Measurements from ENCODE around the gene STAG3. TPM values are rescaled to one million over a fixed set of nuclear protein-coding genes. Genes with fewer than 3 reads are reported as not detected.
"Not testable (repeated sequence)": the region's sequence is repeated elsewhere in the genome, so short reads cannot be mapped to it uniquely, and the experiment has no call there.

STAG3 gene
- total RNA-seq, 1 experiment from 2014 or later: 2.4 TPM

DNA sequence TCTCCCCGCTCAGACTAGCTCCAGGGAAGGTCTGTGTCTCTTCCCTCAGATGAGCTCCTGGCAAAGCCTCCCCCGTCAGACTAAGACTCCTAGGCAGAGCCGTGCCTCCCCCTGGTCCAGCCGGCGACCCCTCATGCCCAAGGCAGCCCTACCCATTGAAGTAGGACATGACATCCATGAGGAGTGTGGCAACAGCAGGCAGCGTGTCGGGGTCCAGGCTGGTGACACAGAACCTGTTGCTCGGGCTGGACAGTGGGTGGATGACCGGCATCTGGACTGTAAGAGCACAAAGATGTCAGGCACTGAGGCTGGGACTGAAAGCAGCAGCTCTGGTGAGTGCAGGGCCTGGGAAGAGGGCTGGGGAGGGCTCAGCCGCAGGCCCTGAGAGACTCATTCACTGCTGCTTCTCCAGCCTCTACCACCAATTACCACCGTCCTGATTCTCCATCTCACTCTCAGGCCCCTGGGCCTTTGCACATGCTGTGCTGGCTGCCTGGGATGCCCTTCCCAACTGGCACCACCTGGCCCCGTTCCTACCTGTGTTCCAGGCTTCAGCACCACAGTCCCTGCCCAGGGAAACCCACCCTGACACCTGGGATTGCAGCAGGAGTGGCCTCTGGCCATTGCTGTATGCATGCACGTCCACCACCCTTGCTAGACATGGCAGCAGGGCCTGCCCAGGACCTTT, 44.9 kb downstream of the STAG3 start:
- H3K36me3 ChIP-seq (replicated peaks; ENCODE audit: control insufficient read depth, insufficient read depth, low read length): peaks cover 1% of the 10 kb centered on the region
- no peak overlapping the region for H3K4me3 ChIP-seq (ENCODE audit: insufficient read depth, low read depth, low read length)
- no peak for DNase-seq
- no peaks in the 10 kb centered on the region for H3K27me3 ChIP-seq (ENCODE audit: control insufficient read depth, insufficient read depth, low read length)

DNA sequence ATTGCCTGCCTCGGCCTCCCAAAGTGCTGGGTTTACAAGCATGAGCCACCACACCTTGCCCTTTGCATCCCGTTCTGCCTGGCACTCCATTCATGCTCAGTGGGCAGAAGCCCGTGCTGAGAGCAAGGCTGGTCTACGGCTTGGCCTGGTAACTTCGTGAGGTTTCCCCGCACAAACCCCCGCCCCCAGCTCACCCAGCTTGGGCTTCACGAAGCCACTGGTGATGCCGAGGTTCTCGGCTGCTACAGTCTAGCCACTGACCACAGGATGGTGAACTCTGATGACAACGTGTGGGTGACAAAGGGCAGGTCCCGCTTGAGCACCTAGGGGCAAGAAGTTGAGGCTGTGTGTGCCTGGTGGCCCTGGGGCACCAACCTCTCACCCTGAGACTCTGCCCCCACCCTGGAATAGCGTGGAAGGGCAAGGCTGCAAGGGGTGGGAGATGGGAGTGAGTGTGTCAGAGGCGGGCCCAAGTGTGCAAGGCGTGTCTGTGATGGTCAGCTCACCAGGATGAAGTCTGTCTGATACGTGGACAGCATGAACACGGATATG, 45.7 kb downstream of the STAG3 start:
- H3K4me3 ChIP-seq (ENCODE audit: insufficient read depth, low read depth, low read length); H3K27me3 ChIP-seq (ENCODE audit: control insufficient read depth, insufficient read depth, low read length); DNase-seq; H3K36me3 ChIP-seq (replicated peaks; ENCODE audit: control insufficient read depth, insufficient read depth, low read length): not testable (repeated sequence)

DNA sequence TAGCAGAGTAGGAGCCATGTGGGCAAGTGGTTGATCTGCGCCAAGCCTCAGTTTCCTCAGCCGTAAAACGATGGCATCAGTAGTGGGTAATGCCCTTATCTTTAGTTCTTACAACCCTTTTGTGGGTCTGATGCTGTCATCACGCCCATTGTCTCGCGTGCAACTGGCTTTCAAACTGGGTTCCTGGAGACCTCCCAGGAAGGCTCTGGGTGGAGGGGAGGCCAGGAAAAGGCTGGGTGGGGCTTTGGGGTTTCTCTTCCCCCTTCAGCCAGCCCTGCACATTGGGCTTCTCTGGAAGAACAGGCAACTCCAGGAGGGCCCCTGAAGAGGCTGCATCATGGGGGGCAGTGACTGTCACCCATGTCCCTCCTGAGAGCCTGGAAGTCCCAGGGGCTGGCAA, 47.2 kb downstream of the STAG3 start:
- H3K4me3 ChIP-seq (ENCODE audit: insufficient read depth, low read depth, low read length); H3K36me3 ChIP-seq (replicated peaks; ENCODE audit: control insufficient read depth, insufficient read depth, low read length); DNase-seq; H3K27me3 ChIP-seq (ENCODE audit: control insufficient read depth, insufficient read depth, low read length): not testable (repeated sequence)

DNA sequence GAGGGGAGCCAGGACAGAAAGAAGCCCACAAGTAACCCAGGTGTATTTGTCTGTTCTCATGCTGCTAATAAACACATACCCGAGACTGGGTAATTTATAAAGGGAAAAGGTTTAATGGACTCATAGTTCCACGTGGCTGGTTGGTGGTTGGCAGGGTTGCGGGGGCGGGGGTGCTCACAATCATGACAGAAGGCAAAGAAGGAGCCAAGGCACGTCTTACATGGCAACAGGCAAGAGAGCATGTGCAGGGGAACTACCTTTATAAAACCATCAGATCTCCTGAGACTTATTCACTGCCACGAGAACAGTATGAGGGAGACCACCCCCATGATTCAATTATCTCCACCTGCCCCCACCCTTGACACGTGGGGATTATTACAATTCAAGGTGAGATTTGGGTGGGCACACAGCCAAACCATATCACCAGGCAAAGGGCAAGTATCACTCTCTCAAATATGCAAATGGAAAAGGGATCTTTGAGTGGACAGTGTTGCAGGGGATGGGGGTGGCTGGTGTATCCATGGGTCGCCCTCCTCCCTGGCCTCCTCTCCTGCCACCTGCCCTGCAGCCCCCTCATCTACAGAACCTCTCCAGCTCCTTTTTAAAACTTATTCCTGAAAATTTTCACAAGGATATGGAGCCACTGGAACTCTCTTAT, 57.1 kb downstream of the STAG3 start:
- H3K36me3 ChIP-seq (replicated peaks; ENCODE audit: control insufficient read depth, insufficient read depth, low read length); DNase-seq; H3K4me3 ChIP-seq (ENCODE audit: insufficient read depth, low read depth, low read length): not testable (repeated sequence)

DNA sequence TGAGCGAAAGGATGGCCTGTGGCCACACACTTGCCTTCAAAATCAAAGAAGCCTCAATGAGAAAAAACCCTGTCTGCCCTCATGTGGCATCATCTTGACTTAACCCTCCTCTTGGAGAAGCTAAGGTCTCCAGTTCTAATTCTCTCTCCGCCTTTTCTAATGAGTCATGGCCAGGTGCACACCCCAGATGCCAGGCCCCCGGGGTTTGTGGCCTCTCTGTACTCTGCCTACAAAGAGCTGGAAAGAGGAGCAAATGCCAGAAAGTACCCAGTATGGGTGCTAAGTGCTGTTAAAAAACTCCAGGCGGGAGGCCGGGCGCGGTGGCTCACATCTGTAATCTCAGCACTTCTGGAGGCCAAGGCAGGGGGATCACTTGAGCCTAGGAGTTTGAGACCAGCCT, 62.3 kb downstream of the STAG3 start:
- not testable (repeated sequence) for H3K4me3 ChIP-seq (ENCODE audit: insufficient read depth, low read depth, low read length); H3K27me3 ChIP-seq (ENCODE audit: control insufficient read depth, insufficient read depth, low read length); DNase-seq; H3K36me3 ChIP-seq (replicated peaks; ENCODE audit: control insufficient read depth, insufficient read depth, low read length)

More for the DNA sequence above, 57.1 kb downstream of the STAG3 start:
- not testable (repeated sequence) for H3K27me3 ChIP-seq (ENCODE audit: control insufficient read depth, insufficient read depth, low read length)

DNA sequence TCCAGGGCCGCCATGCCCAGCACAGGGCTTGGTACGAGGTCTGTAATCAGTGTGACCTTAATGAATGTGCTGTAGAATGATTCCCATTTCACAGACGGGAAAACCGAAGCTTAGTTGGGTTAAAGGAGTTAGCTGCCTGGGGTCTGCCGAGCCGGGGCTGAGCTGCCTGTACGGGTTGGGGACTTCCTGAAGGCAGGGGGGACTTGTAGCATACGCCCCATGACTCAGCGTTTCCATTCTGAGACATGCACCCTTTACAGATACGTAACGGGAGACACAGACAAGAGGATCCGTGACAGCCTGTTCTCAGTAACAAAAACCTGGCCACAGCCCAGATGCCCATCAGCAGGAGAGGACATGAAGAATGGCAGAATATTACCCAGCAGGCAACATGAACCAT, 65.7 kb downstream of the STAG3 start:
- DNase-seq; H3K36me3 ChIP-seq (replicated peaks; ENCODE audit: control insufficient read depth, insufficient read depth, low read length); H3K27me3 ChIP-seq (ENCODE audit: control insufficient read depth, insufficient read depth, low read length); H3K4me3 ChIP-seq (ENCODE audit: insufficient read depth, low read depth, low read length): not testable (repeated sequence)

DNA sequence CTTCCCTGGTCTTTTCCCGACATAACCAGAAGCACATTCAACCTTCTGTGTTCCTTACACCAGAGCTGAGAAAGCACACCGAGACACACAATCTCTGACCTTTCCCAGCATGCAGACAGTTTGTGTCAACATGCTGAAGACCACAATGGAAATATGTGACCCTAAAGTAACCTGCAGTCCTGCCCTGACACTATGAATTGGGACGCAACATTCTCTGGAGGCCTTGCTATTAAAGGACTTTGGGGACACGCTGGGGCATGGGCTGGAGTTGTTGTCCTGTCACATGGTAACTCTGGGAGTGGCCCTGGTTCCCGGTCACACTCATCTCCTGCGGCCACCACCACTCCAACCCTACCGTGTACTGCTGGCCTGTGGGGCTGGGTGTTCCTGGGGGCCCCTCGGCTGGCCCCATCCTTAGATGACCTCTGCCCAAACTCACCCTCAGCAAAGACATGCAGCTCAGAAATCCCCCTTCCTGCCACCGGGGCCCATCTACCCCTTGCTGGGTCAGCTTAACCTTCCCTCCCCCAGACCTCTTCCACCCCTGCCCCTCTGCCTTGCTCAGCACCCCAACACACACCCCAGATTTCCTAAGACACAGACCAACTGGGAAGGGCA, 67.4 kb downstream of the STAG3 start:
- DNase-seq; H3K36me3 ChIP-seq (replicated peaks; ENCODE audit: control insufficient read depth, insufficient read depth, low read length); H3K27me3 ChIP-seq (ENCODE audit: control insufficient read depth, insufficient read depth, low read length); H3K4me3 ChIP-seq (ENCODE audit: insufficient read depth, low read depth, low read length): not testable (repeated sequence)

DNA sequence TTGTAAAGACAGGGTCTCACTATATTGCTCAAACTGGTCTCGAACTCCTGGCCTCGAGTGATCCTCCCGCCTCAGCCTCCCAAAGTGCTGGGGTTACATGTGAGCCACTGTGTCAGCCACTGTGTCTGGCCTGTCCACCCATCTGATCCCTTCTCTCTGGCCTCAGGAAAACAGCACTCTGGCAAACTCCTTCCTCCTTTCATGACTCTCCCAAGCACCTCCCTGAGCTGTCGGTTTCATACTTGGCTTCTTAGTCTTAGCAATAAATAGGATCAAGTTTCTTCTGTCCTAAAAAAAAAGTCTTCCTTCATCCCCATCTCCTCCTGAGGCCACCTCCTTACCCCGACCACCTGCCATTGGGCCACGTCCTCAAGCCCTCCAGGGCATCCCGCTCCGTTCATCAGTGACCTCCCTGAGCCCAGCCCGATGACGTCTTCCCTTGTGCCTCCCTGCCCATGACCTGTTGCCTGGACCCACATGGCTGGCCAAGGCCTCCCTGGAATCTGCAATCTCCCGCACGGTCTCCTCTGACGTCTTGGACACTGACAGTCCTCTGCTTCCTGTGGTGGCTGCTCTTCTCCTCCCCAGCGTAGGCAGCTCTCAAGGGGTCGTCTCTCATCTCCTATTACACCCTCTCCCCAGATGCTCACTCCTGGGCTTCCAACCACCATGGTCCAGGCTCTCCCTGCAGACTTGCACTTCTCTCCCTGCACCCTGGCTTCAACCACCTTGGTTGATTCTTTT, 68.6 kb downstream of the STAG3 start:
- not testable (repeated sequence) for H3K27me3 ChIP-seq (ENCODE audit: control insufficient read depth, insufficient read depth, low read length); H3K4me3 ChIP-seq (ENCODE audit: insufficient read depth, low read depth, low read length); DNase-seq; H3K36me3 ChIP-seq (replicated peaks; ENCODE audit: control insufficient read depth, insufficient read depth, low read length)

DNA sequence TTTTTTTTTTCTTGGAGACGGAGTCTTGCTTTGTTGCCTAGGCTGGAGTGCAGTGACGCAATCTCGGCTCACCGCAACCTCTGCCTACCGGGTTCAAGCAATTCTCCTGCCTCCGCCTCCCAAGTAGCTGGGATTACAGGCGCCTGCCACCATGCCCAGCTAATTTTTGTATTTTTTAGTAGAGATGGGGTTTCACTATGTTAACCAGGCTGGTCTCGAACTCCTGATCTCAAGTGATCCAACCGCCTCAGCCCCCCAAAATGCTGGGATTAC, 69.1 kb downstream of the STAG3 start:
- not testable (repeated sequence) for H3K4me3 ChIP-seq (ENCODE audit: insufficient read depth, low read depth, low read length); H3K36me3 ChIP-seq (replicated peaks; ENCODE audit: control insufficient read depth, insufficient read depth, low read length); DNase-seq

DNA sequence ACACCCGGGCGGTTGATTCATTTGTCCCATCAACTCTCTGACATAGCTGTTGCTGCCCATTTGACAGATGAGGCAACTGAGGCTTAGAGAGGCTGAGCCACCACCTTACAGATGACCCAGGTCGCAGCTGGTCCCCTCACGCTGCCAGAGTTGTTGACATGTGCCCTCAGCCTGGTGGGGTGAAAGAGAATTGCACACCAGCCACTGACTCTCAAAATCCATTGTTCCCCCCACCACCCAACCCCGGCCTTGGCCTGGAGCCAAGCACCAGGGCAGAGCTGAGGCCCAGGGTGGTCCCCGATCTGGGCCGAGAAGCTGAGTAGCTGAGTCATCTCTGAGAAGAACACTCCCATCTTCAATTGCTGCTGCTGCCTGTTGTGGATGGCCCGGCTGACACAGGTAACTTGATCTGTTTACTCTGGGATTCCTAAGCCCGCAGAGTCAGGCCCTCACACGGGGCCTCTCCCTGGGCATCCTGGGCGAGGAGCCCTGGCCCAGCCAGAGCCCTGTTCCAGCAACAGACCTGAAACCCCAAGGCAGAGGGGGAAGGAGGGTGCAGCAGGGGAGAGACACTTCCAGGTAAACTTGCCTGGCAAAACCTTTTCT, 69.5 kb downstream of the STAG3 start:
- H3K27me3 ChIP-seq (ENCODE audit: control insufficient read depth, insufficient read depth, low read length): no peaks in the 10 kb centered on the region
- no peaks in the 10 kb centered on the region for H3K36me3 ChIP-seq (replicated peaks; ENCODE audit: control insufficient read depth, insufficient read depth, low read length)
- peak; percentile 92 for DNase-seq
- no peak overlapping the region for H3K4me3 ChIP-seq (ENCODE audit: insufficient read depth, low read depth, low read length)

More for the DNA sequence above, 69.1 kb downstream of the STAG3 start:
- not testable (repeated sequence) for H3K27me3 ChIP-seq (ENCODE audit: control insufficient read depth, insufficient read depth, low read length)

DNA sequence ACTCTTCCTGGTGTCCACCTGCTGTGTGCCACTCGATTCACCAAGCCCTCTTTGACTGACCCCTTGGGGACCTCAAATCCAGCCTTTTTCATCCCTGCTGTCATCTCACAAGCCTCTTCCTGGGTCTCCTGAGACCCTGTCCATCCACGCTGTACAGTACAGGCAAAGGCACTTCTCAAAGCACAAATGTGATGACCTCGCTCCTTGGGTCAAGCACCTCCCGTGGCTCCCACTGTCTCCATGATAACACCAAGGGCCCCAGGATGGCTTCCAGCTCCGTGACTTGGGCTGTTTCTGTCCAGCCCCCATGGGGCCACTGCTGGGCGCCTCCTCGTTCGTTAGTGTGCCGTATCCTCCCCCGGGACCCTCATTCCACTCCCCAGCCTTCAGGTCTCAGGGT, 70.8 kb downstream of the STAG3 start:
- no peak for DNase-seq
- Histone ChIP-seq H3K4me3 (ENCODE audit: insufficient read depth, low read depth, low read length) (no peak overlapping the region), H3K27me3 (ENCODE audit: control insufficient read depth, insufficient read depth, low read length) (no peaks in the 10 kb centered on the region), H3K36me3 (replicated peaks; ENCODE audit: control insufficient read depth, insufficient read depth, low read length) (no peaks in the 10 kb centered on the region)

DNA sequence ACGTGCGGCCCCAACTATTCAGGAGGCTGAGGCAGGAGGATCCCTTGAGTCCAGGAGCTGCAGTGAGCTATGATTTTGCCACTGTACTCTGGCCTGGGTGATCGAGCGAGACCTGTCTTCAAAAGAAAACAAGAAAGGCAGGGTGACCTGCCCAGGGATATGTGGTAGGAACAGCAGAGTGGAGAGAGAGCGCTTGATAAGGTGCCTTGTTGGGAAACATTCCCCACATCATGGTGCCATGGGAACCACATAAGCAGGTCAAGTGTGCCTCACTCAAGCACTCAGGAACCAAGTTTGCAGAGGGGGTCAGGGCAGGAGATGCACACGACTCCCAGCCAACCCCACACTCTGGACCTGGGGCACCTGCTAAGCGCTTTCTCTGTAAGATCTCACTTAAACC, 79.3 kb downstream of the STAG3 start:
- no peak overlapping the region for H3K4me3 ChIP-seq (ENCODE audit: insufficient read depth, low read depth, low read length)
- DNase-seq: peak; percentile 4
- H3K27me3 ChIP-seq (ENCODE audit: control insufficient read depth, insufficient read depth, low read length): no peaks in the 10 kb centered on the region
- no peaks in the 10 kb centered on the region for H3K36me3 ChIP-seq (replicated peaks; ENCODE audit: control insufficient read depth, insufficient read depth, low read length)

DNA sequence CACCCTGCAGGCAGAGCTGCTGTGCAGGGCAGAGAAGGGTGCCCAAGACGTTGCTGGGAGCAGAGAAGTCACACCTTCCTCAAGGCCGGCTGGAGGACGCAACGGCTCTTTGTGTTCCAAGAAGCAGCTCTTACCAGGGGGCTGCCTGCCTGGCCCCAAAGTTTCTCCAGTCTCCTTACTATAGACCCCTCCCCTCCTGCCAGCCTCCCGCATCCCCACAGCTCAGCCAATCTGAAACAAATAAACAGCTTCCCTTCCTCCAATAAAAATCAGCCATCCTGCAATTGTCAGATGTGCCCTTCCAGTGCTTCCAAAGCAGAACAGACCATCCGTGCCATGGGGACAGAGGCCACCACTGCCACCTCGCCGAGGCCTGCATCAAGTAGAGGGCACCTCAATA, 82.3 kb downstream of the STAG3 start:
- H3K27me3 ChIP-seq (ENCODE audit: control insufficient read depth, insufficient read depth, low read length); H3K4me3 ChIP-seq (ENCODE audit: insufficient read depth, low read depth, low read length); H3K36me3 ChIP-seq (replicated peaks; ENCODE audit: control insufficient read depth, insufficient read depth, low read length); DNase-seq: not testable (repeated sequence)

DNA sequence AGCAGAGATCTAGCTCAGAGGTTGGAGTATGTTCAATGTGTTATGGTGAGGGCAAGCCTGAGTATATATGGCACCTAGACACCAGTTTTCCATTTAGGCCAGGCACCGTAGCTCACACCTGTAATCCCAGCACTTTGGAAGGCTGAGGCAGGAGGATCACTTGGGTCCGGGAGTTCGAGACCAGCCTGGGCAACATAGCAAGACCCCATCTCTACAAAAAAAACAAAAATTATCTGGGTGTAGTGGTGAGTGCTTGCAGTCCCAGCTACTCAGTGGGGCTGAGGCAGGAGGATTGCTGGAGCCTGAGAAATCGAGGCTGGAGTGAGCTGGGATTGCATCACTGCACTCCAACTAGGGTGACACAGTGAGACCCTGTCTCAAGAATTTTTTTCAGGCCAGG, 85.2 kb downstream of the STAG3 start:
- DNase-seq; H3K27me3 ChIP-seq (ENCODE audit: control insufficient read depth, insufficient read depth, low read length); H3K36me3 ChIP-seq (replicated peaks; ENCODE audit: control insufficient read depth, insufficient read depth, low read length); H3K4me3 ChIP-seq (ENCODE audit: insufficient read depth, low read depth, low read length): not testable (repeated sequence)
